ENCODE data around the gene CCDC127. TPM values are rescaled to one million over a fixed set of nuclear protein-coding genes. Genes with fewer than 3 reads are reported as not detected.

The CCDC127 gene
- total RNA-seq, 1 donor from 2014 or later, result 8.8 TPM

GRCh38 chr5:172841-173251 is 45.1 kb downstream of the CCDC127 start:
- no peak overlapping the region for H3K4me2 ChIP-seq (ENCODE audit: low read length)
- no peaks in the 10 kb centered on the region for H3K9me3 ChIP-seq (ENCODE audit: insufficient read depth, low read depth, low read length)
- H3K4me3 Mint-ChIP-seq (ENCODE audit: unreplicated experiment), result no peak overlapping the region
- H3K4me3 ChIP-seq (ENCODE audit: insufficient read depth, low read depth, low read length), result no peak overlapping the region
- DNase-seq (ENCODE audit: low read depth) (no peak), FAIRE-seq (no peak)
- H3K9me3 Mint-ChIP-seq (ENCODE audit: unreplicated experiment), result no peaks in the 10 kb centered on the region
- peaks cover 18% of the 10 kb centered on the region for H3K4me1 ChIP-seq (ENCODE audit: insufficient read depth, low read length)
- TF ChIP-seq EZH2 (IDR thresholded peaks at IDR 0.05; ENCODE audit: insufficient read depth, low read length), result no peak
- TF ChIP-seq, protein P1, sequence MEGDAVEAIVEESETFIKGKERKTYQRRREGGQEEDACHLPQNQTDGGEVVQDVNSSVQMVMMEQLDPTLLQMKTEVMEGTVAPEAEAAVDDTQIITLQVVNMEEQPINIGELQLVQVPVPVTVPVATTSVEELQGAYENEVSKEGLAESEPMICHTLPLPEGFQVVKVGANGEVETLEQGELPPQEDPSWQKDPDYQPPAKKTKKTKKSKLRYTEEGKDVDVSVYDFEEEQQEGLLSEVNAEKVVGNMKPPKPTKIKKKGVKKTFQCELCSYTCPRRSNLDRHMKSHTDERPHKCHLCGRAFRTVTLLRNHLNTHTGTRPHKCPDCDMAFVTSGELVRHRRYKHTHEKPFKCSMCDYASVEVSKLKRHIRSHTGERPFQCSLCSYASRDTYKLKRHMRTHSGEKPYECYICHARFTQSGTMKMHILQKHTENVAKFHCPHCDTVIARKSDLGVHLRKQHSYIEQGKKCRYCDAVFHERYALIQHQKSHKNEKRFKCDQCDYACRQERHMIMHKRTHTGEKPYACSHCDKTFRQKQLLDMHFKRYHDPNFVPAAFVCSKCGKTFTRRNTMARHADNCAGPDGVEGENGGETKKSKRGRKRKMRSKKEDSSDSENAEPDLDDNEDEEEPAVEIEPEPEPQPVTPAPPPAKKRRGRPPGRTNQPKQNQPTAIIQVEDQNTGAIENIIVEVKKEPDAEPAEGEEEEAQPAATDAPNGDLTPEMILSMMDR (IDR thresholded peaks at IDR 0.05; ENCODE audit: insufficient read depth, low read depth, low read length), result no peak
- peaks cover 30% of the 10 kb centered on the region for H3K27me3 Mint-ChIP-seq (ENCODE audit: low read depth, unreplicated experiment)
- no peaks in the 10 kb centered on the region for H3K79me2 ChIP-seq (ENCODE audit: insufficient read depth, low read length)
- no peak overlapping the region for H3K27ac ChIP-seq (ENCODE audit: low read depth, low read length)
- no peaks in the 10 kb centered on the region for H4K20me1 ChIP-seq (ENCODE audit: insufficient read depth, low read length)
- no peak overlapping the region for H3K27ac Mint-ChIP-seq (ENCODE audit: unreplicated experiment)
- H2AFZ ChIP-seq (ENCODE audit: low read depth, low read length), result no peak overlapping the region
- no peaks in the 10 kb centered on the region for H3K27me3 ChIP-seq (ENCODE audit: insufficient read depth, low read length)
- H3K9ac ChIP-seq (ENCODE audit: low read length), result no peak overlapping the region
- H3K36me3 ChIP-seq (ENCODE audit: insufficient read depth, low read length), result no peaks in the 10 kb centered on the region
- H3K36me3 Mint-ChIP-seq (ENCODE audit: low read depth, unreplicated experiment), result no peaks in the 10 kb centered on the region
- H3K4me1 Mint-ChIP-seq (ENCODE audit: low read depth, unreplicated experiment), result peaks cover 19% of the 10 kb centered on the region

DNA sequence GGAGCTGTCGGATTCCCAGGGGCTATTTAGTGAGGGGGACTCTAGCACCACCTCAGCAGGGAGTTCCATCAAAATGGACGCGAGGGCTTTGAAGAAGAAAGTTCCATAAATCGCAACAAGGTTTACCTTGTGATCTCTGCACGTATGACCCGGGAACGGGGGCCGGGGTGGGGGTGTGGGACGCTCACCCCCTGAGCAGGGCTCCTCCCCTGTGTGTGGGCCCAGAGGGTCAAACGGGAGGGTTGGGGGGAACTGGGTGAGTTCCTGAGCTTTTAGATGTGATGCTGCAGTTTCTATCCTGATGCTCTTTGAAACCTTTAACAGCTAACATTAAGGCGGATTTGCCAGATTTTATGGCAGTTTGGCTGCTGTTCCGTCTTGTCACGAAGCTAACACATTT is 45.5 kb downstream of the CCDC127 start:
- no peak overlapping the region for H3K4me3 Mint-ChIP-seq (ENCODE audit: unreplicated experiment)

DNA sequence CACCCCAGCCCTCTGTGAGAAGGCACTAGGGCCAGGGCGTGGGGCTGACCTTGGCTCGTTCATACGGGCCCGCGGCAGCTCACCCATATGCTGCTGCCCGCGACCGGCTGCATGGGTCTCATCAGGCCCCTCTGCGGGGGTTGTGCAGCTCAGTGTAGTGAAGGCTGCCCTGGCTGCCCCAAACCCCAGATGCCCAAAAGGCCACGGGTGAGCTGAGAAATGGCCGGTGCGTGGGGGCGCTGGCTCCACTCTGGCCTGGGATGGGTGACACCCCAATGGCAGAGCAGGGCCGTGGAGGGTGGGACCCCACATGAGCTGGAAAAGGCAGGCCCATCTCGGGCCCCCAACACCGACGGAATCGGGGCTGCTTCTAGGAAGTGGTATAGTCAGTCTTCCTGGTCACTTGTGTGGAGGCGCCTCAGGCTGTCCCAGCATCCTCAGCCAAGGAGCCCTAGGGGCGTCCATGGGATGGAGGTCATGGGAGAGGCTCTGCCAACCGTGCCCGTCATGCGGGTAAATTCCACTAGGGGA is 46.1 kb downstream of the CCDC127 start:
- Histone ChIP-seq H4K20me1 (ENCODE audit: insufficient read depth, low read length) (no peaks in the 10 kb centered on the region), H3K4me1 (ENCODE audit: insufficient read depth, low read length) (peaks cover 24% of the 10 kb centered on the region), H3K27ac (ENCODE audit: low read depth, low read length) (no peak overlapping the region), H3K4me3 (ENCODE audit: insufficient read depth, low read depth, low read length) (no peak overlapping the region), H3K9me3 (ENCODE audit: insufficient read depth, low read depth, low read length) (no peaks in the 10 kb centered on the region), H3K27me3 (ENCODE audit: insufficient read depth, low read length) (no peaks in the 10 kb centered on the region), H3K4me2 (ENCODE audit: low read length) (no peak overlapping the region), H3K79me2 (ENCODE audit: insufficient read depth, low read length) (no peaks in the 10 kb centered on the region), H3K36me3 (ENCODE audit: insufficient read depth, low read length) (no peaks in the 10 kb centered on the region), H2AFZ (ENCODE audit: low read depth, low read length) (no peak overlapping the region), H3K9ac (ENCODE audit: low read length) (no peak overlapping the region)
- TF ChIP-seq, protein P1 (IDR thresholded peaks at IDR 0.05; ENCODE audit: insufficient read depth, low read depth, low read length), result no peak
- no peak for TF ChIP-seq EZH2 (IDR thresholded peaks at IDR 0.05; ENCODE audit: insufficient read depth, low read length)
- FAIRE-seq (no peak), DNase-seq (ENCODE audit: low read depth) (no peak)
- H3K4me3 Mint-ChIP-seq (ENCODE audit: unreplicated experiment), result no peak overlapping the region
- peaks cover 25% of the 10 kb centered on the region for H3K27me3 Mint-ChIP-seq (ENCODE audit: low read depth, unreplicated experiment)
- H3K9me3 Mint-ChIP-seq (ENCODE audit: unreplicated experiment), result no peaks in the 10 kb centered on the region
- H3K27ac Mint-ChIP-seq (ENCODE audit: unreplicated experiment), result no peak overlapping the region
- no peaks in the 10 kb centered on the region for H3K36me3 Mint-ChIP-seq (ENCODE audit: low read depth, unreplicated experiment)
- peaks cover 19% of the 10 kb centered on the region for H3K4me1 Mint-ChIP-seq (ENCODE audit: low read depth, unreplicated experiment)

More for the DNA sequence above, 45.5 kb downstream of the CCDC127 start:
- no peaks in the 10 kb centered on the region for H3K9me3 Mint-ChIP-seq (ENCODE audit: unreplicated experiment)
- H3K27me3 ChIP-seq (ENCODE audit: insufficient read depth, low read length), result no peaks in the 10 kb centered on the region
- H3K4me3 ChIP-seq (ENCODE audit: insufficient read depth, low read depth, low read length), result no peak overlapping the region
- no peaks in the 10 kb centered on the region for H3K36me3 ChIP-seq (ENCODE audit: insufficient read depth, low read length)
- H3K4me2 ChIP-seq (ENCODE audit: low read length), result no peak overlapping the region
- H3K9me3 ChIP-seq (ENCODE audit: insufficient read depth, low read depth, low read length), result no peaks in the 10 kb centered on the region
- DNase-seq (ENCODE audit: low read depth), result no peak
- peaks cover 29% of the 10 kb centered on the region for H3K27me3 Mint-ChIP-seq (ENCODE audit: low read depth, unreplicated experiment)
- no peak overlapping the region for H3K9ac ChIP-seq (ENCODE audit: low read length)
- no peak for TF ChIP-seq EZH2 (IDR thresholded peaks at IDR 0.05; ENCODE audit: insufficient read depth, low read length)
- TF ChIP-seq, protein P1 (IDR thresholded peaks at IDR 0.05; ENCODE audit: insufficient read depth, low read depth, low read length), result no peak
- no peak overlapping the region for H2AFZ ChIP-seq (ENCODE audit: low read depth, low read length)
- no peak overlapping the region for H3K27ac ChIP-seq (ENCODE audit: low read depth, low read length)
- no peaks in the 10 kb centered on the region for H3K36me3 Mint-ChIP-seq (ENCODE audit: low read depth, unreplicated experiment)
- no peaks in the 10 kb centered on the region for H4K20me1 ChIP-seq (ENCODE audit: insufficient read depth, low read length)
- H3K79me2 ChIP-seq (ENCODE audit: insufficient read depth, low read length), result no peaks in the 10 kb centered on the region
- no peak for FAIRE-seq
- H3K27ac Mint-ChIP-seq (ENCODE audit: unreplicated experiment), result no peak overlapping the region
- H3K4me1 Mint-ChIP-seq (ENCODE audit: low read depth, unreplicated experiment), result peaks cover 19% of the 10 kb centered on the region
- peaks cover 23% of the 10 kb centered on the region for H3K4me1 ChIP-seq (ENCODE audit: insufficient read depth, low read length)
